Astrocyte of the cerebellum (primary cell): ENCODE data around the gene ESRRB.

Source experiments
- DNase-seq: peaks from one replicate; pipeline ENCODE4 v3.0.0-alpha.2; 2011; ENCODE audit warnings: low read depth
- H3K4me3 ChIP-seq: 2 replicates; pipeline ENCODE4 v1.5.1; 2011; ENCODE audit warnings: mild to moderate bottlenecking, low read depth, low read length, moderate library complexity
- in situ Hi-C: cut with HindIII; loops from 2 replicates; pipeline ENCODE4 v1.10.0; 2017; ENCODE audit warnings: low sequenced_read_pairs
- TF ChIP-seq, protein P1 (sequence below): IDR thresholded peaks from 2 replicates; pipeline ENCODE4 v1.5.1; 2012; ENCODE audit warnings: low read length, low read depth, moderate library complexity, mild to moderate bottlenecking; ENCODE audit errors: missing control alignments

The ESRRB gene

GRCh38 chr14:76502219-76502618 lies 126.3 kb downstream of the ESRRB start:
- DNase-seq = no peak
- TF ChIP-seq, protein P1, sequence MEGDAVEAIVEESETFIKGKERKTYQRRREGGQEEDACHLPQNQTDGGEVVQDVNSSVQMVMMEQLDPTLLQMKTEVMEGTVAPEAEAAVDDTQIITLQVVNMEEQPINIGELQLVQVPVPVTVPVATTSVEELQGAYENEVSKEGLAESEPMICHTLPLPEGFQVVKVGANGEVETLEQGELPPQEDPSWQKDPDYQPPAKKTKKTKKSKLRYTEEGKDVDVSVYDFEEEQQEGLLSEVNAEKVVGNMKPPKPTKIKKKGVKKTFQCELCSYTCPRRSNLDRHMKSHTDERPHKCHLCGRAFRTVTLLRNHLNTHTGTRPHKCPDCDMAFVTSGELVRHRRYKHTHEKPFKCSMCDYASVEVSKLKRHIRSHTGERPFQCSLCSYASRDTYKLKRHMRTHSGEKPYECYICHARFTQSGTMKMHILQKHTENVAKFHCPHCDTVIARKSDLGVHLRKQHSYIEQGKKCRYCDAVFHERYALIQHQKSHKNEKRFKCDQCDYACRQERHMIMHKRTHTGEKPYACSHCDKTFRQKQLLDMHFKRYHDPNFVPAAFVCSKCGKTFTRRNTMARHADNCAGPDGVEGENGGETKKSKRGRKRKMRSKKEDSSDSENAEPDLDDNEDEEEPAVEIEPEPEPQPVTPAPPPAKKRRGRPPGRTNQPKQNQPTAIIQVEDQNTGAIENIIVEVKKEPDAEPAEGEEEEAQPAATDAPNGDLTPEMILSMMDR = no peak
- in situ Hi-C loops = no loop called here
- no peak overlapping the region for H3K4me3 ChIP-seq

DNA sequence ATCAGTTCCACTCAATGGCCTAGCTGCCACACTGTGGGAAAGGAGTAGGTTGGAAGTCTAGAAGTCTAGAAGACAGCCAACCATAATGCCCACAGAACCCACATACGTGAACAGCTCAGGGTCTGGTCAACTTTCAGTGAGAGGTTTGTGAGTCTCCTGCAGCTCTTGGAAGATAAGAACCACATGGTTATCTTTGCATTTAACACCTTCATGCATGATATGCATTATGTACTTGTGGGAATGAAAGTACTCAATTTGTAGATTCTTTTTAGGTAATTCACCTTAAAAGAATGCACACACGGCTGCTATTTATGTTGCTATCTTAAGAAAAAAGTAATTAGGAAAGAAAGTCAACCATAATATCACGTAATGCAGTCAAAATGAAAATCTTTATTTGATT lies 126.7 kb downstream of the ESRRB start:
- no peak overlapping the region for H3K4me3 ChIP-seq
- DNase-seq = no peak
- in situ Hi-C loops = no loop called here
- TF ChIP-seq, protein P1 = no peak

DNA sequence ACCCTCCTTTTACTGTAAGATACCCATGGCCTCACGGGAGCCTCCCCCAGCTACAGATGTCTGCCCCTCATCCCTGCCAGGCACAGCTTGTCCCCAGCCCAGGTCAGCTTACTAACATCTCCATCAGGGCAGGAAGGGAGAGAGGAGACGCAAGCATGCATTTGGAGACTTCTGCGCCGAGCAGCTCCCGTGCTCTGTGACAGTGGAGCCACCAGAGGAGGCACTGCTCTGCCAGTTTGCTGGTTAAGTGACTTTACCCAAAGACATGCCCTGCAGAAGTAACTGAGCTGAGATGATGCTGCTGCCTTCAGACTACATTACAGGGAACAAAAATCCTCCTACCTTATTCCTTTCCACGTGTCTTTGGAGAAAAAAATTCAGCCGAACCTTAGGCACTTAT lies 133.4 kb downstream of the ESRRB start:
- in situ Hi-C loops = no loop called here
- H3K4me3 ChIP-seq = no peak overlapping the region
- TF ChIP-seq, protein P1 = no peak
- DNase-seq = no peak

GRCh38 chr14:76510181-76510580 lies 134.2 kb downstream of the ESRRB start:
- H3K4me3 ChIP-seq = no peak overlapping the region
- TF ChIP-seq, protein P1 = no peak
- no peak for DNase-seq
- in situ Hi-C loops = no loop called here

DNA sequence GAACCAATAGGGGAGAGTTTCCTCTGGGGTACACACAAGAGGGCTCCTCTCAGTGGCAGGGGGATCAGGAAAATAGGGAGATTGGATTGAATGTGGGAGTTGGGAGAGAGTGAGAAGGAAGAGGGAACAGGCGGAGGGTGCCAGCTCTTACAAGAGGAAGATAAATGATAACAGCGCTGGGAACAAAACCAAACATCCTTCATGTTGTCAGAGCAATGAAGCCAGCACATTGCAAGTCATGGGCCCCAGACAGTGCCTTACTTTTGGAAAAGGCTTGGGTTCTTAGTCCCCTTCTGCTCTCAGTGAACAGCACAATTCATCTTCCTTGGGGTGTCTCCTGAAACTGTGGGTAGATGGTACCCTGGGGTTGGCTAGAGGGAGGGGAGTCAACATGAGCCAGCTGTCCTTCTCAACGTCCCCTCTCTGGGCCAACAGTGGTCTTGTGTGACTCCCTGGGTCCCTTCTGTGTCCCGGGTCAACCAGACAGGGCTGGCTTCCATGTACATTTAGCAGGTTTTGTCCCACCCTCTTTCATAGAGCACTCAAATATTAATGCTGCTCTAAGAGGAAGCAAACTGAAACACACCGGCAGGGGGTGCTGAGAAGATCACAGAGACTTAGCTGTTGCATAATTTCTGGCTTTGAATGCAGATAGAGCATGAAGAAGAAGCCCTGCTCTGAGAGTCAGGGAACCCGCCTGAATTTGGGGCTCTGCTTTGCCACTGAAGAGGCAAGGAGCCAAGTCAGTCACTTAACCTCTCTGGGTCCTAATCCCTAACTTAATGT lies 138.5 kb downstream of the ESRRB start:
- DNase-seq = no peak
- in situ Hi-C loops = no loop called here
- TF ChIP-seq, protein P1 = peak; percentile 17

GRCh38 chr14:76516884-76517283 lies 140.9 kb downstream of the ESRRB start:
- in situ Hi-C loops = no loop called here

More for the DNA sequence above, 138.5 kb downstream of the ESRRB start:
- no peak overlapping the region for H3K4me3 ChIP-seq

More at GRCh38 chr14:76516884-76517283, 140.9 kb downstream of the ESRRB start:
- DNase-seq = no peak
- TF ChIP-seq, protein P1 = no peak
- no peak overlapping the region for H3K4me3 ChIP-seq
